AG10803 (cell line): ENCODE measurements around the gene HOXA3.
A peak's percentile ranks its signal among the peaks of the same experiment; 100 is the strongest.

Source experiments
- DNase-seq: peaks from one replicate; pipeline ENCODE4 v3.0.0; 2010; ENCODE audit warnings: low read depth
- H3K4me3 ChIP-seq: 2 replicates; pipeline ENCODE4 v1.5.1; 2011; ENCODE audit warnings: mild to moderate bottlenecking, low read length, control low read depth
- CTCF ChIP-seq: conservative IDR thresholded peaks from 2 replicates; pipeline ENCODE4 v1.5.1; 2011; ENCODE audit warnings: mild to moderate bottlenecking, low read length, control low read depth, inconsistent platforms

The HOXA3 gene

GRCh38 chr7:27095050-27095896 lies 57.1 kb downstream of the HOXA3 start:
- no peak for DNase-seq
- TF ChIP-seq CTCF: no peak
- peak overlapping the region; percentile 93 for H3K4me3 ChIP-seq

- TF ChIP-seq CTCF: no peak
- H3K4me3 ChIP-seq: peak overlapping the region; percentile 93
- no peak for DNase-seq
These were observed 57.9 kb downstream of the HOXA3 start for GRCh38 chr7:27094304-27095049.

GRCh38 chr7:27093184-27093895 lies 59.0 kb downstream of the HOXA3 start:
- no peak for TF ChIP-seq CTCF
- DNase-seq: no peak
- no peak overlapping the region for H3K4me3 ChIP-seq

- TF ChIP-seq CTCF: no peak
- no peak overlapping the region for H3K4me3 ChIP-seq
- DNase-seq: no peak
These were observed 59.6 kb downstream of the HOXA3 start for GRCh38 chr7:27092819-27093110.

- DNase-seq: no peak
- H3K4me3 ChIP-seq: no peak overlapping the region
- TF ChIP-seq CTCF: no peak
These were observed 60.2 kb downstream of the HOXA3 start for GRCh38 chr7:27091941-27092818.

GRCh38 chr7:27091105-27091504 lies 61.3 kb downstream of the HOXA3 start:
- TF ChIP-seq CTCF: no peak
- no peak overlapping the region for H3K4me3 ChIP-seq
- no peak for DNase-seq
